Activated CD4-positive, CD25-positive, alpha-beta regulatory T cell (primary cell): ENCODE measurements around the gene PIAS1.

Experiments
- DNase-seq, 4 experiments: peaks; one replicate each; lab custom pipeline; 2025; lab: John Stamatoyannopoulos, UW

PIAS1 gene

DNA sequence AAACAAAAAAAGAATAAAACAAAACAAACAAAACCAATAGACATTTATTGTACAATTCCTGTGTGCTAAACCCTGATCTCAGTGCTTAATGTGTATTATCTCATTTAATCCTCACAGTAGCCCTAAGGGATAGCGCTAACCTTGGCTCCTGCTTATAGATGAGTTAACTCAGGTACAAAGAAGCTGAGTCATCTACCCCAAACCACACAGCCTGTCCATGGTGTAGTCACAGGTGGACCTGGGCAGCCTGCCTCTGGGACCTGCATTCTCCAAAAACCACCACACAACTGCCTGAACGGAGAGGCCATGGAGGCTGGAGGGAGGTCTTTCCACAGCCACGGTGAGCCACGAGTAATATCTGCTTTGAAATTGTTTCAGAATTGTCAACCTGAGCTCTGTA lies 180.9 kb downstream of the PIAS1 start:
- no peak for DNase-seq

DNA sequence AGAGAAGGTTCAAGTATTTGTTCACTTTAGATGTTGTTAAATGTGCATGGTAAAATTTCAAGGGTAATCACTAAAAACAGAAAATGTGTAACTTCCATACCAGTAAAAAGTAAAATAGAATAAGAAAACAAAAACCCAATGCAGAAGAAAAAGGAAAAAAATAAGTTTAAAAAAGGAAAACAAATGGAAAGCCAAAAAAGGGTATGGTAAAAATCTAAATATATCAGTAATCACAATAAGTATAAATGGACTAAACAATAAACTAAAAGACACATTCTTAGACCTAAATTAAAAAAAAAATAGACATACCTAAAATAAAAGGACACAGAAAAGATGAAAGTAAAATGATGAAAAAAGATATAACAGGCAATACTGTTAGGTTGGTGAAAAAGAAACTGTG lies 184.9 kb downstream of the PIAS1 start:
- DNase-seq, result no peak

DNA sequence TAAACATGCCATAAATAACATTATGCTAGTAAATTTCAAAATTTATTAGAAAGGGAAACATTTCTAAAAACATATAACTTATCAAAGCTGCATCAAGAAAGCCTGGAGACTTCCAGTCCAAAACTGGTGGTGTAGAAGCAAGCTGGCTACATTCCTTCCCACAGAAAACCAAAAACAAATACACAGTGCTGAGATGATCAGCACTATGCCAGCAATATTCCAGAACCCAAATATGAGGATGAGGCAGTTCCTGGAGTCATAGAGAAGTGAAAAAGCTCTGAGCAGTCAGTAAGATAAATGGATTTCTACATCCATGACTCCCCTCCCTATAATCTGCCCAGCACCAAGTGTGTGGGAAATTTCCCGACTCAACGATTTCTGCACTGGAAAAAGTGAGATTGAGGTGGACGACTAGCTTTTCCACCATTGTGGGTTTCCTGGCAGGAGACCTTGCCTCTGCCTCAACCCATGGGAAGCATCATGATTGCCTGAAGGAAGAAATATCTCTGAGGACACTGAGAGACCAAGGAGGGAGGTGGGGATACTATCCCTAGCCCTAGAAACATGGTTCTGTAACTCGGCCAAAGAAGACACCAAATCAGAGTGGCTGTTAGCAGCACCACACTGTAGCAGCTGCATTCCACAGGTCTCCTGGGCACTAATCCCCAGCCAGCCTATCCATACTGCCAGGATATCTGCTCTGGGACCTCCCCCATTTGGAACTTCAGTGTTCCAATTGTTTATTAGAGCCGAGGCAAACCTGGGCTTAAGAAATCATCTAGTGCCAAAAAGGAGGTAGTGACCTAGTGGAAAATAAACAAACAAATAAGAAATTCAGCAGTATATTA lies 187.2 kb downstream of the PIAS1 start:
- no peak for DNase-seq
